SK-N-SH (cell line): Measurements from ENCODE around the gene GPC5. TPM values are rescaled to one million over a fixed set of nuclear protein-coding genes. Genes with fewer than 3 reads are reported as not detected.
A peak's percentile ranks its signal among the peaks of the same experiment; 100 is the strongest.
"Not testable (repeated sequence)": the region's sequence is repeated elsewhere in the genome, so short reads cannot be mapped to it uniquely, and the experiment has no call there.

Experiments
- CTCF ChIA-PET: fragments of 300-600, 350-600 bp; formaldehyde crosslinking; extraction: SDS; loops from one replicate; lab custom pipeline; 2021; lab: Yijun Ruan, JAX
- POLR2A ChIA-PET: fragments of 350-600 bp; sonication (Branson Sonifier 250); formaldehyde crosslinking; extraction: SDS; loops from one replicate; lab custom pipeline; 2020; ENCODE audit warnings: antibody characterized with exemption, inconsistent platforms; lab: Yijun Ruan, JAX
- DNase-seq: peaks from one replicate; pipeline ENCODE4 v3.0.0; 2012
- H2AFZ ChIP-seq: fragments of 200-600 bp; sonication (generic); 2 replicates; pipeline ENCODE4 v1.8.1; 2016; ENCODE audit warnings: antibody characterized with exemption, mild to moderate bottlenecking, low read depth
- H3F3A ChIP-seq: fragments of 200-600 bp; sonication (generic); replicated peaks from 2 replicates; pipeline ENCODE3; 2016; ENCODE audit warnings: antibody characterized with exemption, mild to moderate bottlenecking; ENCODE audit not compliant: insufficient read depth
- H3K27ac ChIP-seq, 2 experiments: fragments of 200-500 bp in 1 of 2; fragments of 200-600 bp in 1 of 2; sonication (Bioruptor generic) in 1 of 2; sonication (generic), shearing (Covaris generic) in 1 of 2; 2 replicates each; pipeline versions ENCODE4 v1.5.1 to v1.6.1; 2014 to 2016; ENCODE audit warnings: low read depth in 2 of 2, inconsistent platforms in 1 of 2, low read length in 1 of 2, mild to moderate bottlenecking in 1 of 2, mixed read lengths in 1 of 2
- H3K27me3 ChIP-seq: fragments of 200-600 bp; sonication (generic), shearing (Covaris generic); 2 replicates; pipeline ENCODE4 v1.6.1; 2016; ENCODE audit warnings: mixed run types; ENCODE audit not compliant: insufficient read depth
- H3K36me3 ChIP-seq, 2 experiments: fragments of 200-500 bp in 1 of 2; fragments of 200-600 bp in 1 of 2; sonication (Bioruptor generic) in 1 of 2; sonication (generic) in 1 of 2; replicated peaks in 1 of 2; 2 replicates each; pipeline versions ENCODE3 to v1.5.1; 2014 to 2016; ENCODE audit warnings: low read length in 1 of 2, mild to moderate bottlenecking in 1 of 2; ENCODE audit not compliant: insufficient read depth in 2 of 2, control insufficient read depth in 1 of 2
- H3K4me1 ChIP-seq, 2 experiments: fragments of 200-500 bp in 1 of 2; fragments of 200-600 bp in 1 of 2; sonication (Bioruptor generic) in 1 of 2; sonication (generic), shearing (Covaris generic) in 1 of 2; 2 replicates each; pipeline versions ENCODE4 v1.5.1 to v1.6.1; 2014 to 2016; ENCODE audit warnings: low read depth in 1 of 2, low read length in 1 of 2, mixed run types in 1 of 2; ENCODE audit not compliant: insufficient read depth in 2 of 2, control insufficient read depth in 1 of 2
- H3K4me2 ChIP-seq: fragments of 200-600 bp; sonication (generic), shearing (Covaris generic); 2 replicates; pipeline ENCODE4 v1.6.1; 2017; ENCODE audit warnings: mixed run types
- H3K4me3 ChIP-seq, 2 experiments: fragments of 200-500 bp in 1 of 2; fragments of 200-600 bp in 1 of 2; sonication (Bioruptor generic) in 1 of 2; sonication (generic), shearing (Covaris generic) in 1 of 2; 2 replicates each; pipeline versions ENCODE4 v1.5.1 to v1.8.1; 2014 to 2016; ENCODE audit warnings: low read depth in 2 of 2, inconsistent platforms in 1 of 2, low read length in 1 of 2, mild to moderate bottlenecking in 1 of 2, mixed read lengths in 1 of 2, moderate library complexity in 1 of 2
- H3K79me2 ChIP-seq: fragments of 200-600 bp; sonication (generic); 2 replicates; pipeline ENCODE4 v1.8.1; 2017; ENCODE audit warnings: mild to moderate bottlenecking; ENCODE audit not compliant: insufficient read depth
- H3K9ac ChIP-seq: fragments of 200-600 bp; sonication (generic); 2 replicates; pipeline ENCODE4 v1.6.1; 2017; ENCODE audit warnings: mixed run types
- H3K9me2 ChIP-seq: fragments of 200-600 bp; sonication (generic); 2 replicates; pipeline ENCODE4 v1.6.1; 2017; ENCODE audit warnings: mixed run types
- H3K9me3 ChIP-seq: fragments of 200-600 bp; sonication (generic); 2 replicates; pipeline ENCODE4 v1.6.1; 2017; ENCODE audit warnings: mixed run types, mild to moderate bottlenecking, moderate library complexity
- H4K20me1 ChIP-seq: fragments of 200-600 bp; sonication (generic); 2 replicates; pipeline ENCODE4 v1.6.1; 2017; ENCODE audit warnings: mild to moderate bottlenecking, mixed run types; ENCODE audit not compliant: insufficient read depth
- CTCF ChIP-seq: fragments of 200-600 bp; sonication (generic); IDR thresholded peaks from 2 replicates; pipeline ENCODE4 v1.6.1; 2017; ENCODE audit warnings: antibody characterized with exemption, mild to moderate bottlenecking, moderate library complexity
- EP300 ChIP-seq, 2 experiments: IDR thresholded peaks; 2 replicates each; pipeline versions ENCODE4 v1.4.0 to v1.6.1; 2012; ENCODE audit warnings: borderline replicate concordance in 1 of 2, low read depth in 1 of 2, low read length in 1 of 2
- FOXJ3 ChIP-seq: sonication (generic); formaldehyde crosslinking; IDR thresholded peaks from 2 replicates; pipeline ENCODE4 v1.5.1; 2020; ENCODE audit warnings: mild to moderate bottlenecking, missing genetic modification reagents
- GATA2 ChIP-seq: sonication (generic); formaldehyde crosslinking; IDR thresholded peaks from 2 replicates; pipeline ENCODE4 v1.5.0; 2020; ENCODE audit warnings: mild to moderate bottlenecking, missing genetic modification reagents
- MEF2A ChIP-seq: IDR thresholded peaks from 2 replicates; pipeline ENCODE4 v1.4.0; 2012; ENCODE audit warnings: low read depth, borderline replicate concordance
- POLR2AphosphoS5 ChIP-seq: IDR thresholded peaks from 2 replicates; pipeline ENCODE4 v1.6.1; 2012; ENCODE audit warnings: low read depth, low read length
- WGBS: methylation state at CpG from one replicate; pipeline ENCODE4 v1.1.6; 2017; ENCODE audit warnings: low lambda C conversion rate; 5-methylcytosine and 5-hydroxymethylcytosine counted together
- polyA plus RNA-seq, 3 experiments: library from polyadenylated mRNA; depleted of rRNA; stranded (reverse); fragments of >200 nt; gene quantifications; 2 replicates each; pipeline ENCODE4 v1.2.3, GENCODE V29; 2012

GPC5 gene
- polyA plus RNA-seq, 1 of the 3 experiments (the other 2 are of a cell fraction): 0.03 TPM

DNA sequence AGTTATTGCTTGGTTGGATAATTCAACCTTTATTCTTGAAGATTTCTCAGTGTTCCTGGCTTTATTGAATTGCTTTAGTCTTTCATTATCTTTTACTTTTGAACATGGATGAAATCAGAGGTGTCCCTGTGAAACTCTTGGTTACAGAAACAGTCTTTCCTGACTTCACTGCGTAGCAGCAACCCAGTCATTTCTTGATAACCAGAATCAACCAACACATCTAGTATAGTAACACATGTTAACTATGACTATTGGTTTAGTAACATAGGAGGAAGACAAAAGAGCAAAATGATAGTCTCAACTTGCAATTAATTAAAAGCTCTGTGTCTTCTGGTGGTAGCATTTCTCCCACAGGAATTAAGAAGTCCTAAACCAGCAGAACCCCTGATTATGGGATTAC lies 393.6 kb downstream of the GPC5 start:
- H3F3A ChIP-seq: no peaks in the 10 kb centered on the region
- no peaks in the 10 kb centered on the region for H3K27me3 ChIP-seq
- no peak overlapping the region for H3K4me3 ChIP-seq
- DNase-seq: no peak
- no peaks in the 10 kb centered on the region for H3K9me2 ChIP-seq
- no peaks in the 10 kb centered on the region for H3K4me1 ChIP-seq
- no peak overlapping the region for H3K4me2 ChIP-seq
- no peak overlapping the region for H3K27ac ChIP-seq
- CTCF ChIA-PET: no interaction called here
- no peaks in the 10 kb centered on the region for H3K79me2 ChIP-seq
- no peaks in the 10 kb centered on the region for H3K36me3 ChIP-seq
- no peak overlapping the region for H2AFZ ChIP-seq
- WGBS: 9% methylated on average over 1 of the region's 1 CpG
- H3K9me3 ChIP-seq: no peaks in the 10 kb centered on the region
- H4K20me1 ChIP-seq: no peaks in the 10 kb centered on the region
- TF ChIP-seq MEF2A: no peak
- no peak for TF ChIP-seq CTCF
- TF ChIP-seq POLR2AphosphoS5: no peak
- no peak for TF ChIP-seq EP300 (IDR thresholded peaks at IDR 0.05; ENCODE audit: borderline replicate concordance in 1 of 2, low read depth in 1 of 2, low read length in 1 of 2)
- TF ChIP-seq GATA2 (CRISPR knock-in tag): no peak
- no peak overlapping the region for H3K9ac ChIP-seq
- POLR2A ChIA-PET: no interaction called here

GRCh38 chr13:91797567-91797966 lies 399.1 kb downstream of the GPC5 start:
- H3K4me1 ChIP-seq: peaks cover 0 to 12% of the 10 kb centered on the region in 2 experiments; a peak in 2 of 4 replicates
- no peaks in the 10 kb centered on the region for H3K9me3 ChIP-seq
- peak; percentile 11 for DNase-seq
- no peak overlapping the region for H3K4me3 ChIP-seq
- TF ChIP-seq GATA2 (CRISPR knock-in tag) (peak; percentile 59), FOXJ3 (CRISPR knock-in tag) (no peak)
- H4K20me1 ChIP-seq: no peaks in the 10 kb centered on the region
- no peaks in the 10 kb centered on the region for H3K79me2 ChIP-seq
- no peak overlapping the region for H3K27ac ChIP-seq
- no peaks in the 10 kb centered on the region for H3K27me3 ChIP-seq
- no peaks in the 10 kb centered on the region for H3F3A ChIP-seq
- no peak overlapping the region for H3K9ac ChIP-seq
- no peak overlapping the region for H2AFZ ChIP-seq
- no peaks in the 10 kb centered on the region for H3K36me3 ChIP-seq
- ChIA-PET POLR2A (no interaction called here), CTCF (interaction anchor here (1.0 kb wide), 1 partner anchor 54 kb away, joined by 3 read pairs; no protein-coding TSS in a partner anchor)
- no peaks in the 10 kb centered on the region for H3K9me2 ChIP-seq
- no peak overlapping the region for H3K4me2 ChIP-seq
- WGBS: 43% methylated on average over 11 of the region's 11 CpGs

DNA sequence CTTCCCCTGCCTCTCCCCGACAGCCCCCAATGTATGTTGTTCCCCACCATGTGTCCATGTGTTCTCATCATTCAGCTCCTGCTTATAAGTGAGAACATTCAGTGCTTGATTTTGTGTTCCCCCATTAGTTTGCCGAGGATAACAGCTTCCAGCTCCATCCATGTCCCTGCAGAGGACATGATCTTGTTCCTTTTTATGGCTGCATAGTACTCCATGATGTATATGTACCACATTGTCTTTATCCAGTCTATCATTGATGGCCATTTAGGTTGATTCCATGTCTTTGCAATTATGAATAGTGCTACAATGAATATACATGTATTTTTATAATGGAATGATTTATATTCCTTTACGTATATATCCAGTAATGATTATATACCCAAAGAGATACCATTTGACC lies 399.9 kb downstream of the GPC5 start:
- H3K4me3 ChIP-seq: not testable (repeated sequence)
- 43% methylated on average over 3 of the region's 3 CpGs for WGBS

GRCh38 chr13:91801772-91802171 lies 403.4 kb downstream of the GPC5 start:
- H3K4me2 ChIP-seq, H3K36me3 ChIP-seq, H3K9me3 ChIP-seq, H3K27me3 ChIP-seq, H3F3A ChIP-seq, H3K9me2 ChIP-seq, H3K27ac ChIP-seq, DNase-seq, H3K9ac ChIP-seq, H3K4me3 ChIP-seq, H4K20me1 ChIP-seq, H3K79me2 ChIP-seq, H2AFZ ChIP-seq: not testable (repeated sequence)
- CTCF ChIA-PET: interaction anchor here (2.6 kb wide), 1 partner anchor 11 kb away, joined by 5 read pairs; no protein-coding TSS in a partner anchor
- WGBS: 62% methylated on average over 3 of the region's 3 CpGs
- POLR2A ChIA-PET: interaction anchor here (0.6 kb wide), 1 partner anchor 135 kb away, joined by 3 read pairs; no protein-coding TSS in a partner anchor
- H3K4me1 ChIP-seq: peaks cover 0 to 24% of the 10 kb centered on the region in 2 experiments; a peak in 2 of 4 replicates

More for the DNA sequence above, 399.9 kb downstream of the GPC5 start:
- POLR2A ChIA-PET, H3K9ac ChIP-seq, H3K27me3 ChIP-seq, H3K9me3 ChIP-seq, H2AFZ ChIP-seq, DNase-seq, H3K27ac ChIP-seq, H3K9me2 ChIP-seq, H3K79me2 ChIP-seq, H3K4me2 ChIP-seq, H4K20me1 ChIP-seq, H3F3A ChIP-seq, CTCF ChIA-PET, H3K36me3 ChIP-seq: not testable (repeated sequence)
- H3K4me1 ChIP-seq: peaks cover 0 to 12% of the 10 kb centered on the region in 2 experiments; a peak in 2 of 4 replicates
